HFF-Myc (cell line): ENCODE results near the gene ANGPTL3.
A peak's percentile ranks its signal among the peaks of the same experiment; 100 is the strongest.
"Not testable (repeated sequence)": the region's sequence is repeated elsewhere in the genome, so short reads cannot be mapped to it uniquely, and the experiment has no call there.

Experiments
- DNase-seq: peaks from one replicate; pipeline ENCODE4 v3.0.0-alpha.2; 2011; ENCODE audit warnings: low read depth; ENCODE audit errors: extremely low read depth
- H3K4me3 ChIP-seq: replicated peaks from 2 replicates; pipeline ENCODE4 v1.5.1; 2011; ENCODE audit warnings: low read depth, mild to moderate bottlenecking, control low read depth, low read length
- TF ChIP-seq, protein P1 (sequence below): IDR thresholded peaks from 2 replicates; pipeline ENCODE4 v1.5.1; 2012; ENCODE audit warnings: mild to moderate bottlenecking, low read depth, low read length, control low read depth; ENCODE audit errors: missing control alignments

ANGPTL3 gene, protein sequence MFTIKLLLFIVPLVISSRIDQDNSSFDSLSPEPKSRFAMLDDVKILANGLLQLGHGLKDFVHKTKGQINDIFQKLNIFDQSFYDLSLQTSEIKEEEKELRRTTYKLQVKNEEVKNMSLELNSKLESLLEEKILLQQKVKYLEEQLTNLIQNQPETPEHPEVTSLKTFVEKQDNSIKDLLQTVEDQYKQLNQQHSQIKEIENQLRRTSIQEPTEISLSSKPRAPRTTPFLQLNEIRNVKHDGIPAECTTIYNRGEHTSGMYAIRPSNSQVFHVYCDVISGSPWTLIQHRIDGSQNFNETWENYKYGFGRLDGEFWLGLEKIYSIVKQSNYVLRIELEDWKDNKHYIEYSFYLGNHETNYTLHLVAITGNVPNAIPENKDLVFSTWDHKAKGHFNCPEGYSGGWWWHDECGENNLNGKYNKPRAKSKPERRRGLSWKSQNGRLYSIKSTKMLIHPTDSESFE

GRCh38 chr1:62597281-62597680 lies at the start of gene ANGPTL3:
ANGPTL3 (plus strand) TSS chr1:62597520; CDS start chr1:62597567, 47 bp downstream.
- DNase-seq: no peak
- TF ChIP-seq, protein P1, sequence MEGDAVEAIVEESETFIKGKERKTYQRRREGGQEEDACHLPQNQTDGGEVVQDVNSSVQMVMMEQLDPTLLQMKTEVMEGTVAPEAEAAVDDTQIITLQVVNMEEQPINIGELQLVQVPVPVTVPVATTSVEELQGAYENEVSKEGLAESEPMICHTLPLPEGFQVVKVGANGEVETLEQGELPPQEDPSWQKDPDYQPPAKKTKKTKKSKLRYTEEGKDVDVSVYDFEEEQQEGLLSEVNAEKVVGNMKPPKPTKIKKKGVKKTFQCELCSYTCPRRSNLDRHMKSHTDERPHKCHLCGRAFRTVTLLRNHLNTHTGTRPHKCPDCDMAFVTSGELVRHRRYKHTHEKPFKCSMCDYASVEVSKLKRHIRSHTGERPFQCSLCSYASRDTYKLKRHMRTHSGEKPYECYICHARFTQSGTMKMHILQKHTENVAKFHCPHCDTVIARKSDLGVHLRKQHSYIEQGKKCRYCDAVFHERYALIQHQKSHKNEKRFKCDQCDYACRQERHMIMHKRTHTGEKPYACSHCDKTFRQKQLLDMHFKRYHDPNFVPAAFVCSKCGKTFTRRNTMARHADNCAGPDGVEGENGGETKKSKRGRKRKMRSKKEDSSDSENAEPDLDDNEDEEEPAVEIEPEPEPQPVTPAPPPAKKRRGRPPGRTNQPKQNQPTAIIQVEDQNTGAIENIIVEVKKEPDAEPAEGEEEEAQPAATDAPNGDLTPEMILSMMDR: no peak
- no peak within 1 kb of the TSS for H3K4me3 ChIP-seq

- TF ChIP-seq, protein P1: no peak
- H3K4me3 ChIP-seq: no peak overlapping the region
- DNase-seq: no peak
Measured at GRCh38 chr1:62561306-62561705, 36.0 kb upstream of the ANGPTL3 start.

DNA sequence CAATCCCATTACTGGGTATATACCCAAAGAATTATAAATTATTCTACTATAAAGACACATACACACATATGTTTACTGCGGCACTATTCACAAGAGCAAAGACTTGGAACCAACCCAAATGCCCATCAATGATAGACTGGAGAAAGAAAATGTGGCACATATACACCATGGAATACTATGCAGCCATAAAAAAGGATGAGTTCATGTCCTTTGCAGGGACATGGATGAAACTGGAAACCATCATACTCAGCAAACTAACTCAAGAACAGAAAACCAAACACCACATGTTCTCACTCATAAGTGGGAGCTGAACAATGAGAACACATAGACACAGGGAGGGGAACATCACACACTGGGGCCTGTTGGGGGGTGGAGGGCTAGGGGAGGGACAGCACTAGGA lies 30.1 kb upstream of the ANGPTL3 start:
- DNase-seq, H3K4me3 ChIP-seq: not testable (repeated sequence)

GRCh38 chr1:62567926-62568325 lies 29.4 kb upstream of the ANGPTL3 start:
- H3K4me3 ChIP-seq, DNase-seq: not testable (repeated sequence)

DNA sequence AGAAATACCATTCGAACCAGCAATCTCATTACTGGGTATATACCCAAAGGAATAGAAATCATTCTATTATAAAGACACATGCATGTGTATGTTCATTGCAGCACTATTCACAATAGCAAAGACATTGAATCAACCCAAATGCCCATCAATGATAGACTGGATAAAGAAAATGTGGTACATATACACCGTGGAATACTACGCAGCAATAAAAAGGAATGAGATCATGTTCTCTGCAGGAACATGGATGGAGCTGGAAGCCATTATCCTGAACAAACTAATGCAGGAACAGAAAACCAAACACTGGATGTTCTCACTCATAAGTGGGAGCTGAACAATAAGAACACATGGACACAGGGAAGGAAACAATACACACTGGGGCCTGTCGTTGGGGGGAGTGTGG lies 25.8 kb upstream of the ANGPTL3 start:
- not testable (repeated sequence) for H3K4me3 ChIP-seq, DNase-seq

GRCh38 chr1:62572476-62572875 lies 24.8 kb upstream of the ANGPTL3 start:
- TF ChIP-seq, protein P1: no peak
- no peak overlapping the region for H3K4me3 ChIP-seq
- no peak for DNase-seq

GRCh38 chr1:62573675-62574074 lies 23.6 kb upstream of the ANGPTL3 start:
- peak; percentile 1 for DNase-seq
- no peak overlapping the region for H3K4me3 ChIP-seq
- TF ChIP-seq, protein P1: no peak

GRCh38 chr1:62585469-62586155 lies 11.7 kb upstream of the ANGPTL3 start:
- TF ChIP-seq, protein P1: no peak
- H3K4me3 ChIP-seq: no peak overlapping the region
- DNase-seq: no peak
